ENCODE measurements around the gene CBX1.

The CBX1 gene

DNA sequence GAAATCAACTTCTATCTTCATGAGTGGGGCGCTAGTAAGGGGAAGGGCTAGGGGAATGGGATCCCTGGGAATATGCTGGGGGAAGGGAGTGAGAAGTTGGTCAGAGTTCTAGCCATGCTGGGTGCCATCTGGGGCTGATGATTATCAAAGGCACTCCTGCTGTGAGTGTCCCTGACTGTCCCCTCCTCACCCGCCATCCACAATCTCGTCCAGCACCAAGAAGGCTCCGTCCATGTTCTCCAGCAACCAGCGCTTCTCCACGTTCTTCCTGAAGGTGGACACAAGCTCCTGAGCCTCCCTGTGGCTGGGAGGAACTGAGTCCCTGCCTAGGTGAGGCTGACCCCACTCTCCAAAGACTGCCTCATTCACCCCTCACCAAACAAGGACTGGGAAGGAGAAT is 69.3 kb downstream of the CBX1 start:
- Histone ChIP-seq H3K4ac (ENCODE audit: low read depth, low read length) (no peak overlapping the region), H2BK5ac (ENCODE audit: low read length) (no peak overlapping the region), H3K79me1 (ENCODE audit: low read length) (no peaks in the 10 kb centered on the region), H3K9ac (ENCODE audit: low read length) (no peak overlapping the region), H3K4me1 (ENCODE audit: control insufficient read depth, low read depth, low read length) (no peaks in the 10 kb centered on the region), H2BK120ac (ENCODE audit: low read depth, low read length) (no peak overlapping the region), H3K23ac (ENCODE audit: low read length) (no peak overlapping the region), H3K18ac (ENCODE audit: low read length) (no peak overlapping the region), H3K27me3 (ENCODE audit: insufficient read depth, low read length, poor library complexity) (no peaks in the 10 kb centered on the region), H3K36me3 (ENCODE audit: control insufficient read depth, insufficient read depth, low read length) (no peaks in the 10 kb centered on the region), H4K8ac (ENCODE audit: low read depth, low read length) (no peak overlapping the region), H3K56ac (ENCODE audit: low read length) (no peak overlapping the region), H3K27ac (ENCODE audit: low read depth, low read length) (no peak overlapping the region), H2AK5ac (ENCODE audit: low read length) (no peak overlapping the region), H4K5ac (ENCODE audit: low read length) (no peak overlapping the region), H2BK15ac (replicated peaks; ENCODE audit: low read depth) (no peak overlapping the region), H3K79me2 (ENCODE audit: control insufficient read depth, insufficient read depth, low read length) (no peaks in the 10 kb centered on the region), H3K4me2 (ENCODE audit: low read length) (no peak overlapping the region), H3K4me3 (ENCODE audit: low read length) (no peak overlapping the region)
- no peak for DNase-seq
- WGBS (ENCODE audit: extremely low coverage, insufficient coverage, low lambda C conversion rate) = no CpG with 5 or more reads among the region's 6 CpGs

DNA sequence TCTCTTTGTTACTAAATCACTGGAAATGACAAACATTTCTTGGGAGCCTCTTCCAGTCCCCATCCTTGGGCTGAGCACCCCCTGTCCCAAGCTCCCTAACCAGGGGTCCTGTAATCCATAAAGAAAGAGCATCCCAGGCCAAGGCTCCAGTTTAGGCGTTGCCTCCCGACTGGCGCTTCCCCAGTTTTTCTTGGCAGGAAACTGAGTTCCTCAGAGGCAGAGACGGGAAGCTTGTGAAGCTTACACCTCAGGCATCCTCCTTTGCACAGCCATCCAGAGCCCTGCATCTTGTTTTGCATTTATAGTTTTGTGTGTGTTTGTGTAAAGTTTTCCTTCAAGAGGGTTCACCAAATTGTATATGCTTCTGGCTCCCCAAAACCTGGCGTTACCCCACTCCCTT is 70.7 kb downstream of the CBX1 start:
- Histone ChIP-seq H3K79me2 (ENCODE audit: control insufficient read depth, insufficient read depth, low read length) (no peaks in the 10 kb centered on the region), H4K5ac (ENCODE audit: low read length) (no peak overlapping the region), H3K4ac (ENCODE audit: low read depth, low read length) (no peak overlapping the region), H3K23ac (ENCODE audit: low read length) (no peak overlapping the region), H2BK15ac (replicated peaks; ENCODE audit: low read depth) (no peak overlapping the region), H3K4me1 (ENCODE audit: control insufficient read depth, low read depth, low read length) (peaks cover 2% of the 10 kb centered on the region), H2AK5ac (ENCODE audit: low read length) (no peak overlapping the region), H2BK5ac (ENCODE audit: low read length) (no peak overlapping the region), H4K8ac (ENCODE audit: low read depth, low read length) (no peak overlapping the region), H3K56ac (ENCODE audit: low read length) (no peak overlapping the region), H3K4me2 (ENCODE audit: low read length) (no peak overlapping the region), H3K27me3 (ENCODE audit: insufficient read depth, low read length, poor library complexity) (no peaks in the 10 kb centered on the region), H3K27ac (ENCODE audit: low read depth, low read length) (no peak overlapping the region), H3K18ac (ENCODE audit: low read length) (no peak overlapping the region), H3K4me3 (ENCODE audit: low read length) (no peak overlapping the region), H3K9ac (ENCODE audit: low read length) (no peak overlapping the region), H3K36me3 (ENCODE audit: control insufficient read depth, insufficient read depth, low read length) (no peaks in the 10 kb centered on the region), H3K79me1 (ENCODE audit: low read length) (no peaks in the 10 kb centered on the region), H2BK120ac (ENCODE audit: low read depth, low read length) (no peak overlapping the region)
- no peak for DNase-seq
- WGBS (ENCODE audit: extremely low coverage, insufficient coverage, low lambda C conversion rate) = no CpG with 5 or more reads among the region's 5 CpGs

DNA sequence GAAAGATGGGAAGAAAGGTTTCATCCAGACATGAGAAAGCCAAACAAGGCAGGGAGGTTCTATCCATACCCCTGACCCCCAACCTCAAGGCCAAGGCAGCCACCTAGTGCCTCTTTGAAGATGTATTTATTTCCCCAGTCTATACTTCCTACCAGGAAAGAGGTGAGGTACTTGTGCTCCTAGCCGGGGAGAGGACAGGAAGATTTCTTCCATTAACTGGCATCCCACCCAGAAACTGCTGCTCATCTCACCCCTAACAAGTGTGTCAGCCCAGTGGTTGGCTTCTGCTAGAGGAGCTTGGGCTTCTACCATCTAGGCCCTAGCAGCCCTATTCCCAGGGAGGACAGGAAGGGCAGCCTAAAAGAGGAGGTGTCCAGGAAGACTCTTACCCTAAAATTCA is 72.5 kb downstream of the CBX1 start:
- no peak for DNase-seq
- H2AK5ac ChIP-seq (ENCODE audit: low read length) = no peak overlapping the region
- H3K56ac ChIP-seq (ENCODE audit: low read length) = no peak overlapping the region
- H4K5ac ChIP-seq (ENCODE audit: low read length) = no peak overlapping the region
- no peak overlapping the region for H3K18ac ChIP-seq (ENCODE audit: low read length)
- no peaks in the 10 kb centered on the region for H3K79me2 ChIP-seq (ENCODE audit: control insufficient read depth, insufficient read depth, low read length)
- no peak overlapping the region for H2BK15ac ChIP-seq (replicated peaks; ENCODE audit: low read depth)
- no peak overlapping the region for H3K9ac ChIP-seq (ENCODE audit: low read length)
- H3K79me1 ChIP-seq (ENCODE audit: low read length) = no peaks in the 10 kb centered on the region
- no peak overlapping the region for H3K4me3 ChIP-seq (ENCODE audit: low read length)
- H3K4me1 ChIP-seq (ENCODE audit: control insufficient read depth, low read depth, low read length) = peaks cover 2% of the 10 kb centered on the region
- no peak overlapping the region for H3K4ac ChIP-seq (ENCODE audit: low read depth, low read length)
- no peaks in the 10 kb centered on the region for H3K27me3 ChIP-seq (ENCODE audit: insufficient read depth, low read length, poor library complexity)
- H3K36me3 ChIP-seq (ENCODE audit: control insufficient read depth, insufficient read depth, low read length) = no peaks in the 10 kb centered on the region
- no peak overlapping the region for H2BK120ac ChIP-seq (ENCODE audit: low read depth, low read length)
- H3K23ac ChIP-seq (ENCODE audit: low read length) = no peak overlapping the region
- no peak overlapping the region for H4K8ac ChIP-seq (ENCODE audit: low read depth, low read length)
- H2BK5ac ChIP-seq (ENCODE audit: low read length) = no peak overlapping the region
- no CpG with 5 or more reads among the region's 1 CpG for WGBS (ENCODE audit: extremely low coverage, insufficient coverage, low lambda C conversion rate)
- H3K27ac ChIP-seq (ENCODE audit: low read depth, low read length) = no peak overlapping the region
- no peak overlapping the region for H3K4me2 ChIP-seq (ENCODE audit: low read length)

DNA sequence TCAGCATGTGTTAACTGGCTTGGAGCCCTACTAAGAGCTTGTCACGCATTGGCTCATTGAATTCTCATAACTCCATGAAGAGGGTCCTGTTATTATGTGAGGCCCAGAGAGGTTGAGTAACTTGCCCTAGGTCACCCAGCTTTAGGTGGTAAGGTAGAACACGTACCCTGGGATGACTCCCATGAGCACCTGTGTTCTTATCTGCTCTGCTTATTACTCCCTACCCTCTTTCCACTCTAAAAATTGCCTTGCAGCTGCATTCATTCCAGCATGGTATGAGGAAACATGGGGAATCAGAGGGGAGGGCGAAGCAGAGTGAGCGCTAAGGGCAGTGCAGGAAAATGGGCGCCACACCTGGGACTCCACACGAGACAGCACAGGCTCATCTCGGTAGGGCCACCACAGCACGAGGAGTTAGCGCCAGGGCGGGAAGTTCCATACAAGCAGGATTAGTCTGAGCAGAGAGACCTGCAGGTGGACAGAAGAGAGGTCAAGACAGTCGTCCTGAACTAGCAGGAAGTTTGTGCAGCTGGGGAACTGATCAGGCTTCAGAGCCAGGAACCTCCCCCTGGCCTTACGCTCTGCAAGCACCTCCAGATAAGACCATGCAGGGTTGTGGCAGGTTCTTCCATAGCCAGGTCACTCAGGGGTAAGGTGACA is 73.8 kb downstream of the CBX1 start:
- no peak overlapping the region for H2BK15ac ChIP-seq (replicated peaks; ENCODE audit: low read depth)
- no peak overlapping the region for H4K8ac ChIP-seq (ENCODE audit: low read depth, low read length)
- no peak overlapping the region for H3K23ac ChIP-seq (ENCODE audit: low read length)
- H3K79me2 ChIP-seq (ENCODE audit: control insufficient read depth, insufficient read depth, low read length) = no peaks in the 10 kb centered on the region
- H3K9ac ChIP-seq (ENCODE audit: low read length) = no peak overlapping the region
- no peak for DNase-seq
- no peak overlapping the region for H3K4ac ChIP-seq (ENCODE audit: low read depth, low read length)
- no peak overlapping the region for H3K4me2 ChIP-seq (ENCODE audit: low read length)
- no peaks in the 10 kb centered on the region for H3K27me3 ChIP-seq (ENCODE audit: insufficient read depth, low read length, poor library complexity)
- no CpG with 5 or more reads among the region's 12 CpGs for WGBS (ENCODE audit: extremely low coverage, insufficient coverage, low lambda C conversion rate)
- no peak overlapping the region for H2BK5ac ChIP-seq (ENCODE audit: low read length)
- H3K4me3 ChIP-seq (ENCODE audit: low read length) = no peak overlapping the region
- H3K36me3 ChIP-seq (ENCODE audit: control insufficient read depth, insufficient read depth, low read length) = no peaks in the 10 kb centered on the region
- no peak overlapping the region for H3K18ac ChIP-seq (ENCODE audit: low read length)
- H3K79me1 ChIP-seq (ENCODE audit: low read length) = no peaks in the 10 kb centered on the region
- H2AK5ac ChIP-seq (ENCODE audit: low read length) = no peak overlapping the region
- no peak overlapping the region for H4K5ac ChIP-seq (ENCODE audit: low read length)
- H2BK120ac ChIP-seq (ENCODE audit: low read depth, low read length) = no peak overlapping the region
- peaks cover 2% of the 10 kb centered on the region for H3K4me1 ChIP-seq (ENCODE audit: control insufficient read depth, low read depth, low read length)
- no peak overlapping the region for H3K56ac ChIP-seq (ENCODE audit: low read length)
- H3K27ac ChIP-seq (ENCODE audit: low read depth, low read length) = no peak overlapping the region

DNA sequence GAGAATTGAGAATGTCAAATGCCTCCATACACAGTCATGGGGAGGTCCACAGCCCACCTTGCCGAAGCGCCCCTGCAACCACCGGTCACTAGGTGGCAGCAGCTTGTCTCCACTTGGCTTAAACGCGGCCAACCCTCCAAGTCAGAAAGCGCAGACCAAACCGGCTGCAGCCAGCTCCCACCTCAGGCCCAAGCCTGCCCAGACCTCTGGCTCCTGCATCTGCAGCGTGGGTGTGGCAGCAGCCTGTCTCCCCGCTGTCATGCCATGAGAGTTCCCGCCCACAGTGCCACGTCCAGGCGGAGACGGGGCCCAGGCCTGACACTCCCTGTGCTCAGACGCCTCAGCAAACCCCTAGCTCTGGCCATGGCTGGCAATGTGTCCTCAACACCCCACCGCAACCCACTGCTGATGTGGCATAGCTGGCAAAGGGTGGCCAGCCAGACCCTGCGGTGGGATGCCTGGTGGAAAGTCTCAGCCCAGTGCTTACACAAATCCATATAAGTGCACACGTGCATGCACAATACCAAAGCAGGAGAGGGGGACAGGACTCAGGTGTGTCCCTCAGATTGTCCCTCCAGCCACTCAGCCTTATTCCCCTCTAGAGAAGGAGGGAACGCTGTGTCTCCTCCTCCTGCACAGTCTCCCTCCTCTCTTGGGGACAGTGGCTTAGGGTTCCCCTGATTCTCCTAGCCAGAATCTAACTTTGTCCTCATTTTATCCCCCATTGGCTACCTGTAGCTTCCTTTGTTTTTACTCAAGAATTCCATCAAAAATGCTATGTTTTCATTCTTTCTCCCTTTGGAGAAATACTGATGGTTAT is 74.6 kb downstream of the CBX1 start:
- H3K79me2 ChIP-seq (ENCODE audit: control insufficient read depth, insufficient read depth, low read length) = no peaks in the 10 kb centered on the region
- H3K18ac ChIP-seq (ENCODE audit: low read length) = no peak overlapping the region
- no peaks in the 10 kb centered on the region for H3K27me3 ChIP-seq (ENCODE audit: insufficient read depth, low read length, poor library complexity)
- H3K4me1 ChIP-seq (ENCODE audit: control insufficient read depth, low read depth, low read length) = peaks cover 2% of the 10 kb centered on the region
- peak; percentile 95 for DNase-seq
- no peak overlapping the region for H2BK120ac ChIP-seq (ENCODE audit: low read depth, low read length)
- no CpG with 5 or more reads among the region's 18 CpGs for WGBS (ENCODE audit: extremely low coverage, insufficient coverage, low lambda C conversion rate)
- H2AK5ac ChIP-seq (ENCODE audit: low read length) = no peak overlapping the region
- H2BK15ac ChIP-seq (replicated peaks; ENCODE audit: low read depth) = no peak overlapping the region
- H4K8ac ChIP-seq (ENCODE audit: low read depth, low read length) = no peak overlapping the region
- no peak overlapping the region for H3K4me3 ChIP-seq (ENCODE audit: low read length)
- no peak overlapping the region for H3K4me2 ChIP-seq (ENCODE audit: low read length)
- no peak overlapping the region for H3K9ac ChIP-seq (ENCODE audit: low read length)
- peak overlapping the region; percentile 49 for H3K56ac ChIP-seq (ENCODE audit: low read length)
- no peak overlapping the region for H4K5ac ChIP-seq (ENCODE audit: low read length)
- no peak overlapping the region for H3K27ac ChIP-seq (ENCODE audit: low read depth, low read length)
- H2BK5ac ChIP-seq (ENCODE audit: low read length) = no peak overlapping the region
- H3K36me3 ChIP-seq (ENCODE audit: control insufficient read depth, insufficient read depth, low read length) = no peaks in the 10 kb centered on the region
- no peak overlapping the region for H3K23ac ChIP-seq (ENCODE audit: low read length)
- H3K79me1 ChIP-seq (ENCODE audit: low read length) = no peaks in the 10 kb centered on the region
- H3K4ac ChIP-seq (ENCODE audit: low read depth, low read length) = no peak overlapping the region

Measured in mesendoderm (in vitro differentiated cells).